NOMO-1 treated with dmso at 0.1 percent for 144 hours (cell line): Measurements from ENCODE around the gene NFX1.

Source experiments
- DNase-seq: peaks from one replicate; lab custom pipeline; 2025; ENCODE audit not compliant: unreplicated experiment; lab: John Stamatoyannopoulos, UW

The NFX1 gene

DNA sequence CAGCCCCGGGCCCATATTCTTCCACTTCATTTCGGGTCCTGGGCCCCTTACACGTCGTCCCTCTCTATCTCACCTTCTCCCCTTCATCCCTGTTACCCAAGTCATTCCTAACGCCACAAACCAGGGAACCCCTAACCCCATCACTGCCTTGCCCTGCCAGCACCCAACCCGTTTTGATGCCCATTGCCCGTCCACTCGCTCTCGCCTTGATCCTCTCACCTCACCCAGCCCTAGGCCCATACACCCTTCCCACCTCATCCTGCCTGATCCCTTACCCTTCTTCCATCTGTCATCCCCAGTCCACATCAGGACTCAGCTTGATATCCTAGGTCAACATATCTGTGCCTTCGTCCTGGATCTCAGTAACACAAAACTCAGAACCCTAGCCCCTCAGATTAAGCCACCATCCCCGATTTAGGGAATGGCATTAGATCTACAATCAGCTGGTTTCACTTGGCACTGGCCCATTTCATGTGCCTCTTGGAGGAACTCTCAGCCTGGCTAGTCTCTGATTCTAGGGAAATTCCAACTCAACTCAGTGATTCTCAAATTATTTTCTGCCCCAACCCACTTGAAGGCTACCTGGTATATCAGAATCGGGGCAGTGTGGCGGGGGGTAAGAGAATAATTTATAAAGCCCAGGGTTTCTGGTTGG lies 25.0 kb upstream of the NFX1 start:
- DNase-seq: no peak

DNA sequence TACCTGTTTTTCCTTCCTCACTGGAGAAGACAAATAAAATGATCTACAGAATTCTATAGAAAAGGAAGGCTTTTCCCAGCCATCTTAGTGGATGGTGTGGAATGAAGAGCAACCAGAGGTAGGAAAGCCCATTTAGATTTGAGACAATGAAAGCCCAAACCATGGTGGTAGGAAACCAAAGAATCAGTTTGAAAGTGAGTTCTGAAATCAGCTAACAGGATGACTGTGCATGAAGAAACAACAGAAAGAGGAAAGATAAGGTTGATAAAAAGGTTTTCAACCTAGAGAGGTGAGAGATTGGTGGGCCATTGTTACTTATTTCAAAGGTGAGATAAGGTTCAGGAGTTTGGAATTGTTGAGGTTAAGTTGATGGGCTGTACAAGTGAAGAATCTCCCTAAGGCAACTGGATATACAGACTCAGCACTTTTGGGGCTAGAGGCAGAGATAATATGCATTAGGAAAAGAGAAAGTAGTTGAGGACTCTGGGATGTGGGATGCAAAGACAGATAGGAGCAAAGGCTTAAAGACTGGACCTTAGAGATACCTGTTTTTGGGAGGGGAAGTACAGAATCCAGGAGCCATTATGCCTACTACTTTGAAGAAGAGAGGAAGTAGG lies 23.1 kb upstream of the NFX1 start:
- no peak for DNase-seq

DNA sequence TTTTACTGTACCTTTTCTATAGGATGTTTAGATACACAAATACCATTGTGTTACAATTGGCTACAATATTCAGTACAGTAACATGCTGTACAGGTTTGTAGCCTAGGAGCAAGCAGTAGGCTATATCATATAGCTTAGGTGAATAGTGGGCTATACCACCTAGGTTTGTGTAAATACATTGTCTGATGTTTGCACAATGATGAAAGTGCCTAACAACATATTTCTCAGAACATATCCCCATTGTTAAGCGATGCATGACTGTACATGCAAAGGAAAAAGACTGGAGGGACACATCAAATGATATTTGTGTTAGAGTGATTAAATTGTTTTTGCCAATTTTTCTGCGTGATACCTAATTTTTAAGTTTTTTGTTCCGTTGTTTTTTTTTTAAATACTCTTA lies 20.2 kb upstream of the NFX1 start:
- DNase-seq: no peak

DNA sequence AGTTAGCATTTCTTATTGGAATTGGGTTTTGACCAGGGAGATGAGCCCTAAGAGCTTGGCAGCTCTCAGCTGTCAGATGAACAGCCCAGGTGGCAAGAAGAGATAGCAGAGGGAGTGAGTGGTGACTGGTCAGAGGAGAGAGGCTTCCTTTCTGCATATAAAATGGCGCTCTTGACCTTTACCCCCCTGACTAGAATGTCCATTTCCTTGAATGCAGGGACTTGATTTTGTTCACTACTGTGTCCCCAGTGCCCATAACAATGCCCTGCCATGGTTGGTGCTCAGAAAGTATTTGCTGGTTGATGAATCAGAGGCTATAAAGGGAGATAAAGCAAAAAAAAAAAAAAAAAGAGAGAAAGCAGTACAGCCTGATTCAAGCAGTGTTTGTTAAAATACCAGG lies 18.3 kb upstream of the NFX1 start:
- no peak for DNase-seq

DNA sequence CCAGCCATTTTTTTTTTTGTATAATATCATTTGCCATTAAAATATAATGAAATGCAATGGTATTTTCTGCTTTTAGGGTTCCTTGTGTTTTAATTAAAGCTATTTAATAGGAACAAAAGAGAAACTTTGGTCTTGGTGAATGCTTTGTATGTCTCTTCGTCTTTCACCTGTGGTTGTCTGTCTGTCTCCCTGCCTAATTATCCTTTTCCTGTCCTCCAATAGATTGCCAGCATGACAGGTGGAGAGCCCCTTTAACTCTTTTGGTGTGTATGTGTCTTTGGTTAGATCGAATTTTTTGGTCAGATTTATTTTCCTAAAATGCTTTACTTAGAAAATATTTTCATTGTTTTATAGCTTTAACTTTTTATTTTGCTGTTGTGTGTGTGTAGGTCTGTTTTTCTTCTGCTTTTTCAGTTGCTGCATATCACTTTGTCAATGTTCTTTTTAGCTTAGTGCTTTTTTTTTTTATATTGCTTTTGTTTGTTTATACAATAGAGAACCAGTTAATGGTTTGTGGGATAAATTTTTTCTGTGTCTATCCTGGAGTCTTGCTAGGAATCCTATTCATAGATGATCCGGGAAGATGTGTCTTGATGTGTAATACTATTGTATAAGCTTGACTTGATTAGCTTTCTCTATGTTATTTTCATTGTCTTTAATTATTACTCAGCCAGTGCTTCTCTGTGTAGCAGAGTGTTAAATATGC lies 16.9 kb upstream of the NFX1 start:
- DNase-seq: no peak

DNA sequence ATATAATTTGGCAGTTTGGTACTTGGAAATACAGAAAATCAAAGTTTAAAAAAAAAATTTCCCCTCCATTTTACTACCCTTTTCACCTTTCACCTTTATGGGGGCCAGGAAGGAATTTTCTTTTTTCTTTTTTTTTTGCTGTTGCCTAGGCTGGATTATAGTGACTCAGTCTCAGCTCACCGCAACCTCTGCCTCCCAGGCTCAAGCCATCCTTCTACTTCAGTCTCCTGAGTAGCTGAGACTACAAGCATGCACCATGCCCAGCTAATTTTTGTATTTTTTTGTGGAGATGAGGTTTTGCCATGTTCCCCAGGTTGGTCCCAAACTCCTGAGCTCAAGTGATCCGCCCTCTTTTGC lies 16.4 kb upstream of the NFX1 start:
- no peak for DNase-seq

DNA sequence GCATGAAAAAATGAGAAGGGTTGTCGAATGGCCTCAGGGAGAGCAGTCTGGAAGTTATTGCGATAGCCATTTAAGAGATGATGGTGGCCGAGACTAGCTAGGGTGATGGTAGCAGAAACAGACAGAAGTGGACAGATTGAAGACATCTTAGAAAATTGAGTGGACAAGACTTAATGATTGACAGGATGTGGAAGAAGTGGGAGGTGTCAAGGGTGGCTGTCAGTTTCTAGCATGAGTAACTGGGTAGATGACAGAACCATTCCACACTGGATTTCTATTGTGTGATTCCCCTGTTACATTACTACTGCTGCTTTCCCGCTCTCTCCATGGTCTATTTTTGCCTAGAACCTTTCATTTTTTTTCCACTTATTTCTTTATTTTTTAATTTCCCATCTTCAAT lies 12.8 kb upstream of the NFX1 start:
- no peak for DNase-seq

DNA sequence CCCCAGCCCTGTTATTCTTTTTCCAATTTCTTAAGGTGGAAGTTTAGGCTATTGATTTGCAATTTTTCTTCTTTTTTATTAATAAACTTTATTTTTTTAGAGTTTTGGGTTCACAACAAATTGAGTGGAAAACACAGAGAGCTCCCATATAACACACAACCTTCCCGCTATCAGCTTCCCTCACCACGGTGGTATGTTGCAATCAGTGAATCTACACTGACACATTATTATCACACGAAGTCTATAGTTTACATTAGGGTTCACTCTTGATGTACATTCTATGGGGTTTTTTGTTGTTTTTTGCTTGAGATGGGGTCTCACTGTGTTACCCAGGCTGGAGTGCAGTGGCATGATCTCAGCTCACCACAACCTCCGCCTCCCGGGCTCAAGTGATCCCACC lies 4.8 kb upstream of the NFX1 start:
- DNase-seq: no peak

DNA sequence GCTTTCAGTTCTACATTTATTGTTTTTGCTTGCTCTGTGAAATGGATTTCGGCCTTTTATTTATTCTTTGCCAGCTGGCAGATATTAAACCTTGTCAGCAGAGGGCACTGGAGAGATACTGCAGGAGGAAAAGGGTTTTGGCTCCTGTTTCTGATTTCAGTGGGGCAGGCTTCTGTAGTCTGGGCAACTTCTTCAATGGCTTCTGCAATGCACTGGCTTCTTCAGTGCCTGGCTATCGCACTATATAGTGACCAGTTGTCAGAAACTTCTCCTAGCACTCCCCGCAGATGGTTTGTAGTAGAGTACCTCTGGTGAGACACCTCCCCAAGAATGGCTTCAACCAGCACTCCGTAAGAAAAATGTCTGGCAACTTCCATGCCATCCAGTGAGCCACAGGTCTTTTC lies 3.2 kb upstream of the NFX1 start:
- DNase-seq: peak; percentile 76

DNA sequence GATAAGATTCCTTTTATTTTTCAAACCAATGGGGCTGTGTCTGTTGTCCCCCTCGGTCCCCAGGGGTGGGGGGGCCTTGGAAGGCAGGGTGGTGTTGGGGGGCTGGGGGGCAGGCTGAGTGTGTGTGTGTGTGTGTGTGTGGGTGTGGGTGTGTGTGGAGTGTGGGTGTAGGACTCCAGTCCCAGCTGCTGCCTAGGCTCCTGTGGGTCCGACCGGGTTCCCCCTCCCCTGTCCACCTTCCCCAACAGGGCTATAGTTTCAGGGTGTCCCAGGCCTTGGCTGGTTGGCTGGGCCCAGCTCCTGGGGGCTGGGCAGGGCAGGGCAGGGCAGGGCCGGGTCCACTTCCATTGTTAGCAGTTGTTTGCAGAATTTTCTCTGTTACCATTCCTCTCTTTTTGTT lies 2.1 kb upstream of the NFX1 start:
- DNase-seq: no peak

DNA sequence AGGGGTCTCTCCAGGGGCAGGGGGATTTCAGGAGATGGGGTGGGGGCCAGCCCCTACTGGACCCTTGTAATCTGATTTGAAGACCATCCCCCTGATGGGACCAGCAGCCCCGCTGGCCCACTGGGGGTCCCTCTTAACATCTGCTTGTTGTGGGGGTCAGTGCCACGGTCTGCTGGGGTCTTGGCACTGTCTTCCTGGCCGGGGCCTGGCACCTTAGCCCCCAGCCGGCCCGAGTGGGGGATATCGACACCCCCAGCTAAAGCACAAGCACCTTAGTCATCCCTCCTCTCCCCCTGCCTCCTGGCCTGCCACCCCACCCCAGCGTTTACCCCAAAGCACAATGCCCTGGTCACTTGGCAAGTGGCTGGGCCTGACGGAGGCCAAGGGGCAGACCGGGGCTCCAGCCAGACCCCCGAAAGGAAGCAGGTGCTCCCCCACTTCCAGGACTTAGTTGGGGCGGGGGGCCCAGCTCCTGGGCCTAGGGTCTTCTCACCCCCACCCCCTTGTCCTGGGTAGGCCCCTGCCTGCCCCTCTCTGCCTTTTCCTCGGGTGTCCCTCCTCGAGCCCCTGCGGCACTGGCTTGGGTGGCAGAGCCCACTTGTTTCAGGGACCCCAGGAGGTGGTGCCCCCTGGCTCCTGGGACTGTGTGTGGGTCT lies 1.4 kb upstream of the NFX1 start:
- DNase-seq: no peak

DNA sequence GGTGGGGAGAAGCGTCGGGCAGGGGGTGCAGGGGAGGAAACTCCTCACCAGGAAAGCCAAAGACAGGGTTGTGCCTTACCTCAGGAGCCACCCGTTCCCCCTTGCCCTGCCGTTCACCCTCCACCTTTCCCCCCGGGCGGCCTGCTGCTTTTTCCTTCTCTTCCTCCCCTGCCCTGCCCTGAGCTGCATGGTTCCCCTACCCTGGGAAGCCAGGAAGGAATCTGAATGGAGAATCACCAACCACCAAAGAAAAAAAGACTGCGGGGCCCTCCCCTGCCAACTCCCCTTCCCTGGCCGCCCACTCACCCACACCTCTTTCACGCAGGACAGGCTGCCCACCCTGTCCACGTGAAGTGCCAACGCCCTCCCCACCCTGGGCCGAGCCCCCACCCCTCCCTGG lies 820 bp upstream of the NFX1 start:
- no peak for DNase-seq

DNA sequence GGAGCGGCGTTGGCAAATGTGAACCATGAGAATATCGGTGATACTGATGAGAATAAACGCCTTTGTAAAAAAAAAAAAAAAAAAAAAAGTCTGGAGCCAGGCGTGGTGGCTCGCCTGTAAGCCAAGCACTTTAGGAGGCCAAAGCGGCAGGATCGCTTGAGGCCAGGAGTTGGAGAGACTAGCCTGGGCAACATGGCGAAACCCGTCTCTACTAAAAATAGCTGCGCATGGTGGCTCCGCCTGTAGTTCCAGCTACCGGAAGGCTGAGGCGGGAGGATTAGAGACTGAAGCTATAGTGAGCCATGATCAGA lies 425 bp upstream of the NFX1 start:
- DNase-seq: no peak

DNA sequence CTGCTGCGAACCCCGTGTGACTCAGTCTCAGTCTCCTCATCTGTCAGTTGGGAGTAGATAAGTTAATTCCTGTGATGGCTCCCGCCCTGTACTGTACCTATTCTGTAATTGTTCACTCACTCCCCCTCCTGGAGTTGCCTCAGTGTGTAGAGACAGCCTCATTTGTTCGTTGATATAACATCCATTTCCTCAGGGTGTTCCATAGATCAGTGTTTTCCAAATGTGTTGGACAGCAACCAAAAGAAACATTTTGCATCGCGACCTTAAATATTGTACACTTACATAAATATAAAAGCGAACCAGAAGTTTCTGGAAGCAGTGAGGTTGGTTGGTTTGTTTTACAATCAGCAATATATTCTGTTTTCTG lies 698 bp downstream of the NFX1 start:
- no peak for DNase-seq

DNA sequence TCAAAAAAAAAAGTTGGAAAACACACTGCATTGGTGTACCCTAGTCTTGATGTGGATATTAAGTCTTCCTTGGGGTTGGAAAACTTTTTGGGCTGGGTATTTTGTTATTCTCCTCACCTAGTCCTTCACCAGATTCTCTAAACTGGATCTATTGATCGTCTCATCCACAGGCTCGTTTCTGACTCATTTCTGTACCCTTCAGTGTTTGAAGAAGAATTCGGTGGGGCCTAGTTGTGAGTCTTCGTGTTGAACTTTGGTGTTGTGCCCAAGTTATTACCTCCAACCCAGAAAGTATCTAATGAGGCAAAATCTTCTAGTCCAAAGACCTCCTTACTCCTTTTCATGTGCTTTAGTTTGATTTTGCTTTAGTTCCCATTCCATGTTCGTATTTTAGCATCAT lies 1.6 kb downstream of the NFX1 start:
- no peak for DNase-seq

DNA sequence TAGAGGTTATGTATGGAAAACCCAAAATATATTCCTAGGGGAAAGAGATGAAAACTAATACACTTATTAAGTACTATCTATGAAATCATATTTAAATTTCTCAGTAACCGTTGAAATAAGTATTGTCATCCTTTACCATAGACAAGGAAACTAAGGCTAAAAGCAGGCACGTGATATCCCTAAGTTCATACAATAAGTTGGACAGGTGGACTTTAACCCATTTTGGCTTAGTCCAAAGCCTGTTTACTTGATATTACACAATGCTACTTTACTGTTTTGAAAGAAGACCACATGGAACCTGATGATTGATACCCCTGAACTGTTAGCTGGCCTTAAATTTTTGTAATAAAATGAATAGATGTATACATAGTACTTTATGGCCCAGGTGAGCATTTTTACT lies 3.5 kb downstream of the NFX1 start:
- DNase-seq: no peak

DNA sequence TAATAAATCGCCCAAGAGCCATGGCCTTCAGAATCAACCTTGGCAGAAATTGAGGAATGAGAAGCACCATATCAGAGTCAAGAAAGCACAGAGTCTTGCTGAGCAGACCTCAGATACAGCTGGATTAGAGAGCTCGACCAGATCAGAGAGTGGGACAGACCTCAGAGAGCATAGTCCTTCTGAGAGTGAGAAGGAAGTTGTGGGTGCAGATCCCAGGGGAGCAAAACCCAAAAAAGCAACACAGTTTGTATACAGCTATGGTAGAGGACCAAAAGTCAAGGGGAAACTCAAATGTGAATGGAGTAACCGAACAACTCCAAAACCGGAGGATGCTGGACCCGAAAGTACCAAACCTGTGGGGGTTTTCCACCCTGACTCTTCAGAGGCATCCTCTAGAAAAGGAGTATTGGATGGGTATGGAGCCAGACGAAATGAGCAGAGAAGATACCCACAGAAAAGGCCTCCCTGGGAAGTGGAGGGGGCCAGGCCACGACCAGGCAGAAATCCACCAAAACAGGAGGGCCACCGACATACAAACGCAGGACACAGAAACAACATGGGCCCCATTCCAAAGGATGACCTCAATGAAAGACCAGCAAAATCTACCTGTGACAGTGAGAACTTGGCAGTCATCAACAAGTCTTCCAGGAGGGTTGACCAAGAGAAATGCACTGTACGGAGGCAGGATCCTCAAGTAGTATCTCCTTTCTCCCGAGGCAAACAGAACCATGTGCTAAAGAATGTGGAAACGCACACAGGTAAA lies 4.5 kb downstream of the NFX1 start:
- no peak for DNase-seq

DNA sequence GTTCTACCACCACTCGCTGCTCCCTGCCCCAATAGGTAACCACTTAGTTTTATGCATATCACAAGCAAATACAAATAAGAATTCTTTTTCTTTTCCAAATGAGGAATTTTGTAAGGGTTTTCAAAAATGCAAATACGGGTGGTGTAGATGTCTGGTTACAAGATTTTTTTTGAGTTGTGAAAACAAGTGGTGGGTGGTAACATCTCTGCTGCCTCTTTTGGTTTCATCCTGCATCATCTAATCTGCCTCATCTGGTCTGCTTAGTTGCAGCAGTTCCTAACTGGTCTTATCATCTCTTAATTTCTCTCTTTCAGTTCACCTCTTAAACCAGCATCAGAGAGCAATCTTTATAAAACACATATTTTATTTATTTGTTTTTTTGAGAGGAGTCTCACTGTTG lies 5.3 kb downstream of the NFX1 start:
- no peak for DNase-seq

DNA sequence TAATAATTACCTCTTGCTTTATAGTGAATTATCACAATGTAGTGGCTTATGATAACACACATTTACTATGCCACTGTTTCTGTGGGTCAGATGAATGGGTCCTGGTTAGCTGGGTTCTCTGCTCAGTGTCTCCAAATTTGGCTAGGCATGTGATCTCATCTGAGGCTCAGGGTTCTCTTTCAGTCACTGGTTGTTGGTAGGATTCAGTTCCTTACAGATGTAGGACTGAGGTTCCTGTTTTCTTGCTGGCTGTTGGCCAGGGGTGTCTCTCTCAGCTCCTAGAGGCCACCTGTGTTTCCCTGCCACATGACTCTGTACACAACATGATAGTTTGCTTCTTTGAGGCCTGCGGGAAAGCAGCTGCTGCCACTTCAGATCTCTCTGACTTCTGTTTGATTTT lies 7.1 kb downstream of the NFX1 start:
- DNase-seq: peak; percentile 91

DNA sequence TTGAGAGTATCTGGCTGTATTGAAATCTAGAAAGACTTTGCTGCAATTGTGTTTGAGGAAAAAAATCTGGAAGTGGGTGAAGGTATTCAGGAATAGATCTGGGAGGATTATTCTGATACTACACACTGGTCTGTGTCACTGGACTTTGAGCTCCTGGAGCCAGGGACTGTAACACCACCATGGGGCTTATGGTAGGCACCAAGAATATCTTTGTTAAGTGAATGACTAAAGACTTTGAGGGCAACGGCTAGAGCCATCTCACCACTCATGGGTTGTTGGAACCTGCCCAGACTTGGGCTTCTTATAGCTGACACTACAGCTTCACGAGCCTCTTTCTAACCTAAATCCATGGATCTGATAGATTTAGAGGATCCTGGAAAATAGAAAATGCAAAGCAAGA lies 10.2 kb downstream of the NFX1 start:
- no peak for DNase-seq

DNA sequence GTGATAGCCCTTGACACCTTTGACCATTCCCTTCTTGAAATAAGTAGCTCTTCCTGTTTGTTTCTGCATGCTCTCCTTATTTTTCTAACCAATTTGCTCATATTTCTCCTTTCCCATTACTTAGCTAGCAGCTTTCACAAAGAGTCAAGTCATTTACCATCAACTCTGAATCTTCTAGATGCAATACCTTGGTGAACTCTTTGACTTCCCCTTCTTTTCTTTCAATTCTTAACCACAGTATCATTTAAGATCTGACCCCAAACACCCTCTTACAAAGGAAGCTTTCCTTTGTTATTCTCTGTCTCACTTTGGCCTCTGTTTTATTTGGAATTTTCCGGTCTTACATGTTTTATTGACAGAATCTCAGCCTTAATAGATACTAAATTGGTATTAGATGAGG lies 14.0 kb downstream of the NFX1 start:
- DNase-seq: no peak

DNA sequence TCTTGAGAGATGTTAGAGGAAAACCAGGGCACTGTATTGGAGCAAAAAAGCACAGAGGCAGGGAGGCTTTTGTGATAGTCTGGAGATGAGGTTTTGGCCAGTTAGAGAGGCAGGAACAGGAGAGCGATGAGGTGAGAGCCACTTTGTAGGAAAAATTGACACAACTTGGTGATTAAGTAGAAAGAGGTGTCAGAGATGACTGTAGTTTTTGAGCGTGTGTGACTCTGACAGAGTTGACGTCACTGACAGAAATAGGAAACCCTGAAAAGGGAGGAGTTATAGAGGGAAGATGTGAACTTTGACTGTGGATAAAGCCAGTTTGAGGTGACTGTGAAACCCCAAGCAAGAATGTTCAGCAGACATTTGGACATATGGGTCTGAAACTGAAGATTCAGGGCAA lies 15.7 kb downstream of the NFX1 start:
- DNase-seq: no peak
